K562 (cell line): ENCODE measurements around the gene EYA2. TPM values are rescaled to one million over a fixed set of nuclear protein-coding genes. Genes with fewer than 3 reads are reported as not detected.

Experiments
- CHD1 ChIP-seq: fragments of 200-600 bp; sonication (generic); IDR thresholded peaks from one replicate; pipeline ENCODE4 v1.6.1; 2012; ENCODE audit warnings: mild to moderate bottlenecking, moderate library complexity, low read length, inconsistent platforms
- COPS2 ChIP-seq: fragments of 450-650 bp; conservative IDR thresholded peaks from 2 replicates; pipeline ENCODE4 v1.6.1; 2016; ENCODE audit warnings: mild to moderate bottlenecking, moderate library complexity
- EWSR1 ChIP-seq: fragments of 450-650 bp; IDR thresholded peaks from 2 replicates; pipeline ENCODE4 v1.6.1; 2018; ENCODE audit warnings: borderline replicate concordance, mild to moderate bottlenecking, low read depth, moderate library complexity; ENCODE audit not compliant: partially characterized antibody
- KLF13 ChIP-seq: fragments of 450-650 bp; IDR thresholded peaks from 2 replicates; pipeline ENCODE4 v1.6.1; 2016; ENCODE audit warnings: missing genetic modification characterization, low read depth, mild to moderate bottlenecking, missing compliant biosample characterization, moderate library complexity, borderline replicate concordance
- NCOA2 ChIP-seq, 2 experiments: fragments of 450-650 bp; IDR thresholded peaks; 2 replicates each; pipeline ENCODE4 v1.6.1; 2018; ENCODE audit warnings: mild to moderate bottlenecking in 2 of 2, moderate library complexity in 1 of 2; ENCODE audit not compliant: partially characterized antibody in 2 of 2
- PCBP1 ChIP-seq: fragments of 200-400 bp; formaldehyde crosslinking; IDR thresholded peaks from 2 replicates; pipeline ENCODE4 v1.6.1; 2018; ENCODE audit warnings: mild to moderate bottlenecking, low read depth, low read length; ENCODE audit not compliant: poor library complexity, severe bottlenecking
- PHB ChIP-seq: fragments of 250-450 bp; sonication (Bioruptor Pico); IDR thresholded peaks from 2 replicates; pipeline ENCODE4 v1.5.0; 2021
- POU5F1 ChIP-seq: fragments of 150-350 bp; IDR thresholded peaks from 2 replicates; pipeline ENCODE4 v1.6.1; 2014; ENCODE audit warnings: borderline replicate concordance, low read length, low read depth, mild to moderate bottlenecking; ENCODE audit not compliant: partially characterized antibody
- PURB ChIP-seq: sonication (generic); formaldehyde crosslinking; IDR thresholded peaks from 2 replicates; pipeline ENCODE4 v1.9.0; 2021; ENCODE audit warnings: low read depth, mild to moderate bottlenecking, missing genetic modification reagents
- RFX5 ChIP-seq: IDR thresholded peaks from 2 replicates; pipeline ENCODE4 v1.6.1; 2011; ENCODE audit warnings: low read depth, mild to moderate bottlenecking, improper control_type of control experiment, low read length
- RNF2 ChIP-seq: sonication (generic); IDR thresholded peaks from 2 replicates; pipeline ENCODE4 v1.6.1; 2016
- SMC3 ChIP-seq: conservative IDR thresholded peaks from 2 replicates; pipeline ENCODE4 v1.6.1; 2011; ENCODE audit warnings: low read depth, low read length, improper control_type of control experiment; ENCODE audit not compliant: insufficient read depth
- TSC22D4 ChIP-seq: fragments of 450-650 bp; IDR thresholded peaks from 2 replicates; pipeline ENCODE4 v1.6.1; 2016; ENCODE audit warnings: missing genetic modification characterization, missing biosample characterization, control low read depth
- ZNF224 ChIP-seq: sonication (generic); formaldehyde crosslinking; IDR thresholded peaks from 2 replicates; pipeline ENCODE4 v1.8.0; 2022; ENCODE audit warnings: mild to moderate bottlenecking, missing genetic modification reagents
- ZNF324 ChIP-seq: fragments of 250-450 bp; sonication (Bioruptor Pico); IDR thresholded peaks from 2 replicates; pipeline ENCODE4 v1.4.0; 2020; ENCODE audit warnings: mild to moderate bottlenecking
- polyA plus RNA-seq, 8 experiments: library from polyadenylated mRNA; depleted of rRNA in 4 of 8; stranded (reverse) in 5 of 8; unstranded in 3 of 8; fragments of >200 nt; fragmentation: Nextera tagmentation in 2 of 8; fragmentation: Illumina TruSeq in 1 of 8; extraction: Ambion mirVana in 2 of 8; extraction: Trizol in 1 of 8; gene quantifications; 2 replicates each; pipeline versions ENCODE4 v1.2.1 to v1.2.3, GENCODE V29; 2011 to 2014; ENCODE audit warnings: inconsistent platforms in 1 of 8, missing spikeins in 1 of 8
- total RNA-seq, 7 experiments: library from RNA; depleted of rRNA in 6 of 7; stranded (reverse); fragments of >200 nt in 6 of 7; fragmentation: Illumina TruSeq in 2 of 7; extraction: Trizol in 2 of 7; gene quantifications; 2 replicates each; pipeline versions ENCODE4 v1.2.1 to v1.2.3, GENCODE V29; 2011 to 2021; ENCODE audit warnings: low replicate concordance in 1 of 7
- TF ChIP-seq, protein P1 (sequence below): fragments of 250-450 bp; sonication (Bioruptor Pico); IDR thresholded peaks from 2 replicates; pipeline ENCODE4 v1.5.0; 2021; ENCODE audit warnings: mild to moderate bottlenecking, moderate library complexity
- TF ChIP-seq, protein P2 (sequence below): IDR thresholded peaks from 2 replicates; pipeline ENCODE4 v1.6.1; 2011; ENCODE audit warnings: borderline replicate concordance, low read depth, mild to moderate bottlenecking, moderate library complexity, low read length; ENCODE audit not compliant: insufficient read depth, poor library complexity, severe bottlenecking
- TF ChIP-seq, protein P3 (sequence below): sonication (generic); formaldehyde crosslinking; IDR thresholded peaks from 2 replicates; pipeline ENCODE4 v1.9.0; 2022; ENCODE audit warnings: mild to moderate bottlenecking, missing genetic modification reagents

Gene EYA2
- total and polyA plus RNA-seq, 9 of the 15 experiments (the other 6 are each of a cell fraction or from before 2014, with no cell fraction given) = 0.03 TPM; not detected in 8

DNA sequence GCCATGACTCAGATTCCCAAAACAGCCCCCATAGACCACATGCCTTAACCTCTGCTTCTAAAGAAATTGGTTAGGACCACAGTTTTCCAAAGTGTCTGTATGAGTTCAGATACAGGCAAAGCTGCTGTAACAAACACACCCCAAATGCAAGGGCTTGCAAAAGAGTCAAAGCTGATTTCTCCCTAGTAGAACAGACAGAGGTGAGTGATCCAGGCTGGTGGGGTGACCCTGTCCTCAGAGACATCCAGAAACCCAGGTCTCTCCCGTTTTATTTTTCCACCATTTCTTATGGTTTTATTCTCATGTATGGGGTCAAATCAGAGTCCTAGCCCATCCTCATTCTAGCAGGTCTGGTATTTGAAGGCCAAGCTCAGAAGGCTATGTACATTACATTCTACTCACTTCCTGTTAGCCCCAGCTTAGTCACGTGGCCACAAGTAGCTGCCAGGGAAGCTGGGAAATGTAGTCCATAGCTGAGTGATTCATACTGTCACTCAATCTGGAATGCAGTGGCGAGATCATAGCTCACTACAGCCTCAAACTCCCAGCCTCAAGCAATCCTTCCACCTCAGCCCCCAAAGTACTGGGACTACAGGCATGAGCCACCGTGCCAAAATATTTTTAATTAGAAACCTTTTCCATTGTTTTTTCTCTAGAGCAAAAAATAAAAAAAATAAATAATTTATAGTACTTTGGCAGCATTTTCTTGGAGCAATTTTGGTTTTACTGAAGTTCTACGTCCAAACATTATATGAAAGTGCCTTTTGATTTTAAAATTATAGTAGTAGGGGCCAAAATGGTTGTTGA, 286.6 kb downstream of the EYA2 start (continued):
- TF ChIP-seq ZNF324 (CRISPR knock-in tag) (no peak), TSC22D4 (tag) (no peak), NCOA2 (IDR thresholded peaks at IDR 0.05; ENCODE audit: partially characterized antibody in 2 of 2) (no peak), PURB (CRISPR knock-in tag) (no peak), PCBP1 (no peak), PHB (no peak), CHD1 (no peak), EWSR1 (no peak), RNF2 (no peak), RFX5 (no peak), POU5F1 (no peak), COPS2 (no peak), SMC3 (no peak), ZNF224 (CRISPR knock-in tag) (no peak), KLF13 (tag) (no peak)
- TF ChIP-seq, protein P1, sequence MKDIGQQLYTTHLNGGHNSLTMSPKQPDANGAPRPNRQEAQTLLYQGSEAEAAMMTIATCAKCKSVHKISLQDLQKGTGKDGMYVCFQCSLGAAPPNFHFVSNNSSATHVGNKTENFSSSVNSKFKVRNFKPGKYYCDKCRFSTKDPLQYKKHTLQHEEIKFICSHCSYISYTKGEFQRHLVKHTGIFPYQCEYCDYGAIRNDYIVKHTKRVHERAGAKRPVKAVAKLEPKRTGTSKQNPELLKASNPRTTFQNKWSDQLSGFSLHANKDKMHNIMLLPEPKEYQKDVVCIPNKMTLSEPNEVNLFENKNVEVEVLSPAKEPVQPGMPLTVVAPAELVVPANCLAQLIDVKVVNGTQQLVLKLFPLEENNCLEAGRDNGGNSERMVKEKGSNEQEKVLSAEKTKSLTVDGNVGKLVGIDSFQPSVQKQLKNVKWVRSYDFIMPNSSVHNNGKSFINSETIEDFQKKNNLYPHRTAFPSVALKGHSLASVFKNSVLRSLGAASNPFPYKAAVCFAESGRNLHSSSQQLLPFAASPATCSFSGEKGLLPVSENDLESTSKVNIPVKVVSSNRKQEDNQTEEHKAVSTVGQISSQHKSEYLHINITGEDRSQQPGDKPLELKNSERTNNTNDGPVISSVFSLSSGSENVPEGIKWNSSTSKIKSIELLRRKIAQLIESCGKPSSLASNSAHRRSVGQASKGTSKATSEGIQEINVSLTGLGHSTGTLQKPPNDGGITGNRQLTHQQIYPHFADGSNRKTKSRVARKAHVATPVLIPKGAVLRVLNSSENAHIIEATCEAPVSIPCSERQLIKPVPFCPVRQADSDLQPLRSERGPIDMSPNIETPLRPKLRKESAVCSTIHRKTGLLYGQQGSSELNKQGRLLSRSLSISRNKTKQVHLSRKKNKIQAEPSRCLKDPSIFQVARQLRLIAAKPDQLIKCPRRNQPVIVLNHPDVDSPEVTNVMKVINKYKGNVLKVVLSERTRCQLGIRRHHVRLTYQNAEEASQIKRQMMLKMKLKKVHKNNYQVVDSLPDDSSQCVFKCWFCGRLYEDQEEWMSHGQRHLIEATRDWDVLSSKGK (CRISPR knock-in tag) = no peak
- TF ChIP-seq, protein P2, sequence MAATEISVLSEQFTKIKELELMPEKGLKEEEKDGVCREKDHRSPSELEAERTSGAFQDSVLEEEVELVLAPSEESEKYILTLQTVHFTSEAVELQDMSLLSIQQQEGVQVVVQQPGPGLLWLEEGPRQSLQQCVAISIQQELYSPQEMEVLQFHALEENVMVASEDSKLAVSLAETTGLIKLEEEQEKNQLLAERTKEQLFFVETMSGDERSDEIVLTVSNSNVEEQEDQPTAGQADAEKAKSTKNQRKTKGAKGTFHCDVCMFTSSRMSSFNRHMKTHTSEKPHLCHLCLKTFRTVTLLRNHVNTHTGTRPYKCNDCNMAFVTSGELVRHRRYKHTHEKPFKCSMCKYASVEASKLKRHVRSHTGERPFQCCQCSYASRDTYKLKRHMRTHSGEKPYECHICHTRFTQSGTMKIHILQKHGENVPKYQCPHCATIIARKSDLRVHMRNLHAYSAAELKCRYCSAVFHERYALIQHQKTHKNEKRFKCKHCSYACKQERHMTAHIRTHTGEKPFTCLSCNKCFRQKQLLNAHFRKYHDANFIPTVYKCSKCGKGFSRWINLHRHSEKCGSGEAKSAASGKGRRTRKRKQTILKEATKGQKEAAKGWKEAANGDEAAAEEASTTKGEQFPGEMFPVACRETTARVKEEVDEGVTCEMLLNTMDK = no peak
- TF ChIP-seq, protein P3, sequence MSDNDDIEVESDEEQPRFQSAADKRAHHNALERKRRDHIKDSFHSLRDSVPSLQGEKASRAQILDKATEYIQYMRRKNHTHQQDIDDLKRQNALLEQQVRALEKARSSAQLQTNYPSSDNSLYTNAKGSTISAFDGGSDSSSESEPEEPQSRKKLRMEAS (CRISPR knock-in tag) = no peak
